GM21717 (cell line): ENCODE results near the gene QKI.
"Not testable (repeated sequence)": the region's sequence is repeated elsewhere in the genome, so short reads cannot be mapped to it uniquely, and the experiment has no call there.

Experiments used
- ATAC-seq: cut with Tn5 transposase; IDR thresholded peaks from one replicate; pipeline ENCODE4 v1.9.1; 2021; ENCODE audit warnings: mild to moderate bottlenecking, moderate library complexity; ENCODE audit not compliant: unreplicated experiment

The QKI gene

GRCh38 chr6:163413345-163414116 lies 987 bp upstream of the QKI start:
- ATAC-seq: peak; percentile 47

GRCh38 chr6:163414946-163415619 lies 565 bp downstream of the QKI start:
- ATAC-seq: no peak

GRCh38 chr6:163415620-163416556 lies 1.4 kb downstream of the QKI start:
- no peak for ATAC-seq

- ATAC-seq: no peak
These were observed 2.2 kb downstream of the QKI start for GRCh38 chr6:163416557-163417253.

- no peak for ATAC-seq
These were observed 3.1 kb downstream of the QKI start for GRCh38 chr6:163417595-163417994.

GRCh38 chr6:163418311-163419029 lies 4.0 kb downstream of the QKI start:
- no peak for ATAC-seq

- ATAC-seq: no peak
These were observed 5.1 kb downstream of the QKI start for GRCh38 chr6:163419413-163420288.

GRCh38 chr6:163420289-163420614 lies 5.7 kb downstream of the QKI start:
- ATAC-seq: no peak

GRCh38 chr6:163422550-163422949 lies 8.0 kb downstream of the QKI start:
- ATAC-seq: no peak

- ATAC-seq: no peak
These were observed 9.2 kb downstream of the QKI start for GRCh38 chr6:163423696-163424095.

GRCh38 chr6:163427498-163428254 lies 13.2 kb downstream of the QKI start:
- ATAC-seq: no peak

GRCh38 chr6:163428373-163428772 lies 13.9 kb downstream of the QKI start:
- no peak for ATAC-seq

- ATAC-seq: no peak
These were observed 15.4 kb downstream of the QKI start for GRCh38 chr6:163429858-163430448.

- ATAC-seq: no peak
These were observed 17.8 kb downstream of the QKI start for GRCh38 chr6:163432300-163432699.

- ATAC-seq: not testable (repeated sequence)
These were observed 19.0 kb downstream of the QKI start for GRCh38 chr6:163433486-163433885.

GRCh38 chr6:163435023-163435422 lies 20.5 kb downstream of the QKI start:
- ATAC-seq: no peak

GRCh38 chr6:163436843-163437242 lies 22.3 kb downstream of the QKI start:
- ATAC-seq: no peak

- ATAC-seq: no peak
These were observed 22.9 kb downstream of the QKI start for GRCh38 chr6:163437466-163437865.
